ENCODE results near the gene COQ9.

COQ9 gene

DNA sequence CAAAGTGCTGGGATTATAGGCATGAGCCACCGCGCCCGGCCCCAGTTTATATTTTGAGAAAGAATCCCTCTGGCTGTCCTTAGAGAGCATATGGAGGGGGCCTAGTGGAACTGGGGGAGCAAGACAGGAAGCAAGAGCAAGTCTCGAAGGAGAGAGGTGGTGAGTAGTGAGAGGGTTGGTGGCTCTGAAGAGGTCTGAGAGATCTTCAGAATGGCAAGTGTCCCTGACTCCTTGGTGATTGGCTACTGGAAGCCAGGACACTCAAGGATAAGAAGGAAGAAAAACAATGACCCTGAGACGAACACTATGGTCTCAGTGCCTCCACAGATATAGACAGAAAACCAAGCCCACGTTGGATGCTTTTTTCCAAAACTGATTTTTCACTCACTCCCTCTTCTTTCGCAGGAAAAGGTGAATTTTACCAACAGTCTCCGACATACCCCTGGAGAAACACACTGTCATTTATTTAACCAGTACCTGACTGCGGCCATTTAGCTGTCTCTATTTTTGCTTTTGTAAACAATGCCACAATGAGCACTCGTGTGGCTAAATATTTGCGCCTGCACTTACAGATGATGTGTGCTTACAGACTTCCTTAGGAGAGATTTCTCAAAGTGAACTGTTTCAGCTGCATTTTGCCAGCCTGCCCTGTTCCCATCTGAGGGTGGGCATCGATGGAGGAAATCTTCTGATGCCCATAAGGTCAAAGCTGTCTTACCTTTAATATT lies 54.9 kb downstream of the COQ9 start:
- no peak overlapping the region for H3K4me3 ChIP-seq (ENCODE audit: low read depth, low read length)
- TF ChIP-seq, protein P1, sequence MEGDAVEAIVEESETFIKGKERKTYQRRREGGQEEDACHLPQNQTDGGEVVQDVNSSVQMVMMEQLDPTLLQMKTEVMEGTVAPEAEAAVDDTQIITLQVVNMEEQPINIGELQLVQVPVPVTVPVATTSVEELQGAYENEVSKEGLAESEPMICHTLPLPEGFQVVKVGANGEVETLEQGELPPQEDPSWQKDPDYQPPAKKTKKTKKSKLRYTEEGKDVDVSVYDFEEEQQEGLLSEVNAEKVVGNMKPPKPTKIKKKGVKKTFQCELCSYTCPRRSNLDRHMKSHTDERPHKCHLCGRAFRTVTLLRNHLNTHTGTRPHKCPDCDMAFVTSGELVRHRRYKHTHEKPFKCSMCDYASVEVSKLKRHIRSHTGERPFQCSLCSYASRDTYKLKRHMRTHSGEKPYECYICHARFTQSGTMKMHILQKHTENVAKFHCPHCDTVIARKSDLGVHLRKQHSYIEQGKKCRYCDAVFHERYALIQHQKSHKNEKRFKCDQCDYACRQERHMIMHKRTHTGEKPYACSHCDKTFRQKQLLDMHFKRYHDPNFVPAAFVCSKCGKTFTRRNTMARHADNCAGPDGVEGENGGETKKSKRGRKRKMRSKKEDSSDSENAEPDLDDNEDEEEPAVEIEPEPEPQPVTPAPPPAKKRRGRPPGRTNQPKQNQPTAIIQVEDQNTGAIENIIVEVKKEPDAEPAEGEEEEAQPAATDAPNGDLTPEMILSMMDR (IDR thresholded peaks at IDR 0.05; ENCODE audit: borderline replicate concordance, insufficient read depth, low read depth, low read length): no peak

DNA sequence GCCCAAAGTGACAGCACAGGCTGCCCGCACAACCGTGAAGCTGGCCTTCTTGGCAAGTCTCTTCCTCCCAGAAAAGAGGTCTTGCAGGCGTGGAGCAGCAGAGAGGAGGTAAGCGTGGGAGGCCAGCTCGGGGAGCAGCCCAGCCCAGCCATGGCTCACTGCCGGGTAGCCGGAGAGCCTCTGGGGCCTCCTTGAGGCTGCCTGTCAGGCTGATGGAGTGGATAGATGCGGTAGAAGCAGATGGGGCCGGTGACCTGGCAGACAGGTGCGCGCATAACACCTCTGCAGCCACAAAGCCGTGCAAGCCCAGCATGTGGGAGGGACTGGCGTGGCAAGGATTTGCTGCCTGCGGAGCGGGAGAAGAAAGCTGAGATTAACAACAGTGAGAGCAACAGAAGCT lies 56.1 kb downstream of the COQ9 start:
- TF ChIP-seq, protein P1 (IDR thresholded peaks at IDR 0.05; ENCODE audit: borderline replicate concordance, insufficient read depth, low read depth, low read length): no peak
- no peak overlapping the region for H3K4me3 ChIP-seq (ENCODE audit: low read depth, low read length)

DNA sequence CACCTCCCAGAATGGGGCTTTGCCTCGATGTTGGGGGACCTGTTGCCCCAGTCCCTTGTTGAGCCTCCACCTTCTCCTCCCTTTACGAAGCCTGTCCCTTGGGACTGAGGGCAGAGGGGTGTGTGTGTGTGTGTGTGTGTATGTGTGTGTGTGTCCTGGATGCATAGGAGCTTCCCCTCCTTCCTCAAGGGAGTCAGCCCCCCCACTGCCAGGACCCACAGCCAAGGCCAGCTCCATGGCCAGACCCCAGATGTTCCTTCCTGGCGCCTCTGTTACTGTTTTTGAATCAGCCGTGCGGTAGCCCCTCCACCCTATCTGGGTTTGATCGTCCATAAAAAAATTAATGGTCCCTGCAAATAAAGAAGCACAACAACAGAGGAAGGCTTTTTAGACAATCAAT lies 56.7 kb downstream of the COQ9 start:
- no peak overlapping the region for H3K4me3 ChIP-seq (ENCODE audit: low read depth, low read length)
- TF ChIP-seq, protein P1 (IDR thresholded peaks at IDR 0.05; ENCODE audit: borderline replicate concordance, insufficient read depth, low read depth, low read length): no peak

DNA sequence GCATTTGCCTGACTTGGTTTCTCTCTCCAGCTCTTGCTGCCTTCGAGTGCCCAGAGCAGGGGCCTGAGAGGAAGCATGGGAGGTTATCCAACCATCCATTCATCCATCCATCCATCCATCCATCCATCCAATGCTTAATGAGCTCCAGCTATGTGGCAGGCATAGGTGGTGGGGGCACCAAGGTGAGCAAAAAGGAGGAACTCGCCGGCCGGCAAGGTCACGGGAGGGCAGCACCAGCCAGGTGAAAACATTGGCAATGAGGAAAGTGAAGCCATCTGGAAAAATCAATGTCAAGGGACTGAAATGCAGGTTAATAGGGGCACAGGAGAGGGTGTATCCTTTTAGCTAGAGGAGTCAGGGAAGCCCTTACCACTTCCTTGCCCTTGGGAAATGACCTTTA lies 57.2 kb downstream of the COQ9 start:
- TF ChIP-seq, protein P1 (IDR thresholded peaks at IDR 0.05; ENCODE audit: borderline replicate concordance, insufficient read depth, low read depth, low read length): no peak

DNA sequence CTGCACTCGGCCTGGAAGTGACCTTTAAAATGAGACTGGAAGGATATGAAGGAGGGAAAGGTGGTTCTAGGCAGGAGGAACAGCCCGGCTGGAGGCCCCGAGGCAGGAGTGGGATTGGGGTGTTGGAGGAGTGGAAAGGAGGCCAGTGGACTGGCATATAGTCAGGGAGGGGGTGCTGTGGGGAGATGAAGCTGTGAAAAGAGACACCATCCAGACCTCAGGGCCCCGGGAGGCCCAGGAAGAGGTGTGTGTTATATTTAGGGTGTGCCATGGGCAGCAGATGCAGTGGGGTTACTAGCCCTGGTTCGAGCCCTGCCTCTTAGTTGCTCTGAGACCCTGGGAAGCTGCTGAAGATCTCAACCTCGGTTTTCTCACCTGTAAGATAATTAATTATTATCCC lies 57.9 kb downstream of the COQ9 start:
- no peak overlapping the region for H3K4me3 ChIP-seq (ENCODE audit: low read depth, low read length)
- TF ChIP-seq, protein P1 (IDR thresholded peaks at IDR 0.05; ENCODE audit: borderline replicate concordance, insufficient read depth, low read depth, low read length): no peak

More for the DNA sequence above, 57.2 kb downstream of the COQ9 start:
- H3K4me3 ChIP-seq (ENCODE audit: low read depth, low read length): no peak overlapping the region

DNA sequence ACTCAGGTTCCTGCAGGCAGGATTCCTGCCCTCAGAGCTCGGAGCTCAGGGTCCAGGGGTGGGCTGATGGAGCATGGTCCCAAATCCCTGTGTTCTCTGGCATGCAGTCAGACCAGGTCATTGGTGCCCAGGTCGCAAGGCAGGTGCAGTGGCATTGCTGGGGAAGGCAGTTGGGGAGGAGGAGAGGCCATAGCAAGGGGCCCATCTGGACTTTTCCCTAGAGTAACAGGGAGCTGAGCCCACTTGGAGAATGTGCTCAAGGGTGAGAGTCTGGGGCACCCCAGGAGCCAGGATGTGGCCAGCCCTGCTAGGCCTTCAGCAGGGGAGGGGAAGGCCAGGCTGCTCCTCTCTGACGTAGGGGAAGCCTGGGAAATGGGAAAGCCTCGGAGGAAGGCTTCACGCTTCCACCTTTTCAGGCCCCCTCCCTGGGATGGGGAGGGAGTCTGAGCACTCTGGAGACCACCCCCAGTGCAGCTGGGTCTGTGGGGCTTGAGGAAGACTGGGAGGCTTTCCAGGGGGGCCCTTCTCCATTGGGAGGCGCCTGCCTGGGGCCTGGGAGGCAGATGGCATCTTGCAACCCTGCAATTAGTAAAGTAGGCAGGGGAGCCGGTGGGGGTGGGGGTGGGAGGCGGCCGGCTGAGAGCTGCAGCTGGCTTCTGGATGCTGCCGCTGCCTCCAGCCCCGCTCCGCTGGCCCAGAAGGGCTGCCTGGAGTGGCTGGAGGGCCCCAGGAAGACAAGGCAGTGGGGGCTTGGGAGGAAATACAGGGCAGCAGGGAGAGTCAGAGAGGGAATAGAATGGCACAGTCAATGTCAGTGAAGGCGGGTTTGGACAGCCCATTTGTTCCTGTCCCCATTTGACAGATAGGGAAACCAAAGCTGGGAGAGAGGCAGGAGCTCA lies 60.1 kb downstream of the COQ9 start:
- no peak overlapping the region for H3K4me3 ChIP-seq (ENCODE audit: low read depth, low read length)
- TF ChIP-seq, protein P1 (IDR thresholded peaks at IDR 0.05; ENCODE audit: borderline replicate concordance, insufficient read depth, low read depth, low read length): no peak

All from GM12875 (cell line).